ENCODE data around the gene ATP6V0A4. TPM values are rescaled to one million over a fixed set of nuclear protein-coding genes. Genes with fewer than 3 reads are reported as not detected.

ATP6V0A4 gene
- total RNA-seq, 1 experiment from 2014 or later = 1.0 TPM

GRCh38 chr7:138809346-138809745 lies 11.3 kb upstream of the ATP6V0A4 start:
- DNase-seq = no peak
- Histone ChIP-seq H3K79me2 (ENCODE audit: low read length) (no peaks in the 10 kb centered on the region), H2AFZ (ENCODE audit: low read length) (no peak overlapping the region), H3K27me3 (ENCODE audit: low read length) (no peaks in the 10 kb centered on the region), H3K9me3 (ENCODE audit: low read length) (no peaks in the 10 kb centered on the region), H3K36me3 (ENCODE audit: low read depth, low read length) (no peaks in the 10 kb centered on the region), H3K4me3 (ENCODE audit: low read length) (no peak overlapping the region), H3K4me1 (ENCODE audit: insufficient read depth, low read length) (no peaks in the 10 kb centered on the region), H3K9me2 (replicated peaks; ENCODE audit: low read length) (no peaks in the 10 kb centered on the region), H3K27ac (ENCODE audit: low read length) (no peak overlapping the region), H3K9ac (ENCODE audit: low read length) (no peak overlapping the region), H3K4me2 (ENCODE audit: low read length) (no peak overlapping the region), H4K20me1 (ENCODE audit: low read length) (no peaks in the 10 kb centered on the region), H3F3A (ENCODE audit: low read length, unreplicated experiment) (no peaks in the 10 kb centered on the region)
- no peak for ATAC-seq
- CTCF ChIA-PET = no interaction called here
- intact Hi-C loops (cut with micrococcal nuclease) = no loop called here
- POLR2A ChIA-PET (ENCODE audit: unreplicated experiment) = no interaction called here
- BruUV-seq (replicated peaks) = no TSS peak
- TF ChIP-seq EZH2phosphoT487 (IDR thresholded peaks at IDR 0.05; ENCODE audit: borderline replicate concordance, low read length) = no peak
- no peak for TF ChIP-seq CTCF (conservative IDR thresholded peaks at IDR 0.05; ENCODE audit: low read depth, low read length)
- TF ChIP-seq EZH2 (IDR thresholded peaks at IDR 0.05; ENCODE audit: low read length, unreplicated experiment) = no peak

- TF ChIP-seq EZH2 (IDR thresholded peaks at IDR 0.05; ENCODE audit: low read length, unreplicated experiment) (no peak), EZH2phosphoT487 (IDR thresholded peaks at IDR 0.05; ENCODE audit: borderline replicate concordance, low read length) (no peak), CTCF (conservative IDR thresholded peaks at IDR 0.05; ENCODE audit: low read depth, low read length) (no peak)
- Histone ChIP-seq H3K4me1 (ENCODE audit: insufficient read depth, low read length) (no peaks in the 10 kb centered on the region), H3K27ac (ENCODE audit: low read length) (no peak overlapping the region), H3F3A (ENCODE audit: low read length, unreplicated experiment) (no peaks in the 10 kb centered on the region), H4K20me1 (ENCODE audit: low read length) (no peaks in the 10 kb centered on the region), H2AFZ (ENCODE audit: low read length) (no peak overlapping the region), H3K4me3 (ENCODE audit: low read length) (no peak overlapping the region), H3K9me3 (ENCODE audit: low read length) (no peaks in the 10 kb centered on the region), H3K9ac (ENCODE audit: low read length) (no peak overlapping the region), H3K79me2 (ENCODE audit: low read length) (no peaks in the 10 kb centered on the region), H3K4me2 (ENCODE audit: low read length) (no peak overlapping the region), H3K27me3 (ENCODE audit: low read length) (no peaks in the 10 kb centered on the region), H3K36me3 (ENCODE audit: low read depth, low read length) (no peaks in the 10 kb centered on the region), H3K9me2 (replicated peaks; ENCODE audit: low read length) (no peaks in the 10 kb centered on the region)
- no peak for ATAC-seq
- BruUV-seq (replicated peaks) = no TSS peak
- no peak for DNase-seq
- ChIA-PET POLR2A (ENCODE audit: unreplicated experiment) (no interaction called here), CTCF (no interaction called here)
- intact Hi-C loops (cut with micrococcal nuclease) = no loop called here
Observed at GRCh38 chr7:138804618-138805017, 6.6 kb upstream of the ATP6V0A4 start.

GRCh38 chr7:138802706-138803105 lies 4.7 kb upstream of the ATP6V0A4 start:
- no peak overlapping the region for H3K27ac ChIP-seq (ENCODE audit: low read length)
- H3K9me3 ChIP-seq (ENCODE audit: low read length) = no peaks in the 10 kb centered on the region
- no peaks in the 10 kb centered on the region for H3K36me3 ChIP-seq (ENCODE audit: low read depth, low read length)
- no peaks in the 10 kb centered on the region for H3K79me2 ChIP-seq (ENCODE audit: low read length)
- ChIA-PET POLR2A (ENCODE audit: unreplicated experiment) (no interaction called here), CTCF (no interaction called here)
- H3K4me3 ChIP-seq (ENCODE audit: low read length) = no peak overlapping the region
- H4K20me1 ChIP-seq (ENCODE audit: low read length) = no peaks in the 10 kb centered on the region
- no peak overlapping the region for H3K9ac ChIP-seq (ENCODE audit: low read length)
- no peaks in the 10 kb centered on the region for H3K4me1 ChIP-seq (ENCODE audit: insufficient read depth, low read length)
- DNase-seq (no peak), ATAC-seq (no peak)
- intact Hi-C loops (cut with micrococcal nuclease) = no loop called here
- H3K9me2 ChIP-seq (replicated peaks; ENCODE audit: low read length) = no peaks in the 10 kb centered on the region
- no peaks in the 10 kb centered on the region for H3K27me3 ChIP-seq (ENCODE audit: low read length)
- no peak overlapping the region for H2AFZ ChIP-seq (ENCODE audit: low read length)
- TF ChIP-seq EZH2phosphoT487 (IDR thresholded peaks at IDR 0.05; ENCODE audit: borderline replicate concordance, low read length) (no peak), EZH2 (IDR thresholded peaks at IDR 0.05; ENCODE audit: low read length, unreplicated experiment) (no peak), CTCF (conservative IDR thresholded peaks at IDR 0.05; ENCODE audit: low read depth, low read length) (no peak)
- H3F3A ChIP-seq (ENCODE audit: low read length, unreplicated experiment) = no peaks in the 10 kb centered on the region
- BruUV-seq (replicated peaks) = no TSS peak
- H3K4me2 ChIP-seq (ENCODE audit: low read length) = no peak overlapping the region

Measured in PC-3 (cell line).